ENCODE measurements around the gene CNGA2.

DNA sequence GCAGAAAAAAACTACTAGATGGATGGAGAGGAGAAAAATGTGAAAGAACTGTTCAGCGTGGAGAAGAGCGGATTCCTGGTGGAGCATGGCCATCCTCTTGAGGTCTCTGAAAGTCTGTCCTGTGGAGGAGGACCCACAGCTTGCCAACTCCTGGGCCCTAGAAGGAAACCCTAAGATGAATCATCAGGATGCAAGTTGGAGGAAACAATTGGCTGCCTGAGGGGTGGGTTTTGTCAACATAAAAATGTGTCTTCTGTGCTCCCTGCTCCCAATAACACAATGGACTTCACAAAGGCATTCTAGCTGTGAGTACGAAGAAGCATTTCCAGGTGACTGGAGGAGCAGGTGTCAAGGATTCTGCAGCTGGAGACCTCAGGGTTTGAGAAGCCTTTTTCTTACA, 37.2 kb downstream of the CNGA2 start:
- TF ChIP-seq, protein P1, sequence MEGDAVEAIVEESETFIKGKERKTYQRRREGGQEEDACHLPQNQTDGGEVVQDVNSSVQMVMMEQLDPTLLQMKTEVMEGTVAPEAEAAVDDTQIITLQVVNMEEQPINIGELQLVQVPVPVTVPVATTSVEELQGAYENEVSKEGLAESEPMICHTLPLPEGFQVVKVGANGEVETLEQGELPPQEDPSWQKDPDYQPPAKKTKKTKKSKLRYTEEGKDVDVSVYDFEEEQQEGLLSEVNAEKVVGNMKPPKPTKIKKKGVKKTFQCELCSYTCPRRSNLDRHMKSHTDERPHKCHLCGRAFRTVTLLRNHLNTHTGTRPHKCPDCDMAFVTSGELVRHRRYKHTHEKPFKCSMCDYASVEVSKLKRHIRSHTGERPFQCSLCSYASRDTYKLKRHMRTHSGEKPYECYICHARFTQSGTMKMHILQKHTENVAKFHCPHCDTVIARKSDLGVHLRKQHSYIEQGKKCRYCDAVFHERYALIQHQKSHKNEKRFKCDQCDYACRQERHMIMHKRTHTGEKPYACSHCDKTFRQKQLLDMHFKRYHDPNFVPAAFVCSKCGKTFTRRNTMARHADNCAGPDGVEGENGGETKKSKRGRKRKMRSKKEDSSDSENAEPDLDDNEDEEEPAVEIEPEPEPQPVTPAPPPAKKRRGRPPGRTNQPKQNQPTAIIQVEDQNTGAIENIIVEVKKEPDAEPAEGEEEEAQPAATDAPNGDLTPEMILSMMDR (IDR thresholded peaks at IDR 0.05; ENCODE audit: low read length) = no peak
- TF ChIP-seq EZH2phosphoT487 (IDR thresholded peaks at IDR 0.05; ENCODE audit: low read length) = no peak

Measured in MM.1S (cell line).